ENCODE results near the gene USP24.

DNA sequence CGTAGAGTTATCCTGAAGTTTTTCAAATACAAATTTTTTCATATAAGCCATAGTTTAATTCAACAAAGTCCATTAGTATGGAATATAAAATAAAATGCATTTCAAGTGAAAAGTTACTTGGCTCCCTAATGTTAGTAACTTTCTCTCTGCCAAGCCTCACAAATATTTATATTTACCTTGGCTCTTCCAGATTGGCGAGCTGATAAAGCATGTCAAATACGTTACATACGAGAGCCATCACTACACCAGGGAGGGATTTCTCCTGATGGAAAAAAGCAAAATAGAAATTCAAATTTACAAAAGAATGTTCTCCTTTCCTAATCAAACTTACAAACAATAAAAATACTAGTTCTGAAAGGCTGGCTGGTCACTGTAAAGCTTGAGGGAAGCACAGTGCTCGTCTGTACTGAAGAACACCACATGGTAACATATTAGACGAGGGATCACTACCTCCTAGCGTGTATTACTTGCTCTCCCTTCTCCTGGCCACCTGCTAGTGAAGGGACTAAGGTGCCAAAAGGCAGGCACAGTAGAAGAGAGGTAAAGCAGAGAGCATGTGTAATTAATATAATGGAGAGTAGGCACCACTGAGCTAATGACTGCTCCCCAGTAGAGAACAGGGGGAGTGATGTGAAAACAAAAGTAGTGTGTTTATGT lies 80.9 kb downstream of the USP24 start:
- TF ChIP-seq POLR2A (IDR thresholded peaks at IDR 0.05; ENCODE audit: low read length): no peak
- no peak for TF ChIP-seq GATA1 (IDR thresholded peaks at IDR 0.05; ENCODE audit: low read depth, low read length)

Measured in erythroblast (primary cell).